Cardiac muscle cell (in vitro differentiated cells and primary cell): ENCODE data around the gene TEX36. TPM values are rescaled to one million over a fixed set of nuclear protein-coding genes. Genes with fewer than 3 reads are reported as not detected.

ENCODE experiments used
- DNase-seq, 2 donors: peaks; one replicate each; pipeline versions ENCODE4 v3.0.0 to v3.0.0-alpha.2; 2010 to 2017; ENCODE audit warnings: low read depth in 1 of 2, low spot score in 1 of 2
- H3K27ac ChIP-seq: fragments of 200-600 bp; sonication (generic); 2 replicates; pipeline ENCODE4 v1.5.1; 2016
- H3K27me3 ChIP-seq: fragments of 200-600 bp; sonication (generic); 2 replicates; pipeline ENCODE4 v1.6.0; 2016; ENCODE audit warnings: control low read depth
- H3K36me3 ChIP-seq: fragments of 200-600 bp; sonication (generic); 2 replicates; pipeline ENCODE4 v1.5.1; 2016; ENCODE audit warnings: control low read depth
- H3K4me1 ChIP-seq: fragments of 200-600 bp; sonication (generic); 2 replicates; pipeline ENCODE4 v1.8.1; 2017; ENCODE audit warnings: low read depth, mild to moderate bottlenecking, mixed run types
- H3K4me3 ChIP-seq: fragments of 200-600 bp; sonication (generic); 2 replicates; pipeline ENCODE4 v1.5.1; 2016; ENCODE audit warnings: mild to moderate bottlenecking
- H3K9me3 ChIP-seq: fragments of 200-600 bp; sonication (generic); 2 replicates; pipeline ENCODE4 v1.5.1; 2017; ENCODE audit warnings: low read depth, mild to moderate bottlenecking, control low read depth
- polyA plus RNA-seq: library from polyadenylated mRNA; unstranded; fragments of >200 nt; fragmentation: Nextera tagmentation; extraction: Ambion mirVana; gene quantifications from 2 replicates; pipeline ENCODE4 v1.2.1, GENCODE V29; 2016
- total RNA-seq: library from RNA; depleted of rRNA; stranded (reverse); fragments of >200 nt; gene quantifications from 2 replicates; pipeline ENCODE4 v1.2.3, GENCODE V29; 2016
- TF ChIP-seq, protein P1 (sequence below): IDR thresholded peaks from 2 replicates; pipeline ENCODE4 v1.5.1; 2012; ENCODE audit warnings: low read depth, mild to moderate bottlenecking, low read length

The TEX36 gene, protein sequence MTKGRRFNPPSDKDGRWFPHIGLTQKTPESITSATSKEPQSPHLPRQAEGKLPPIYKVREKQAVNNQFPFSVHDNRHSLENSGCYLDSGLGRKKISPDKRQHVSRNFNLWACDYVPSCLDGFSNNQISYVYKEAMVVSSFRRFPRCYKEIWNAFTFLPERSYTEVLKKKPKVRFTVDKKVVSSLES
- total RNA-seq (not detected in 2 replicates), polyA plus RNA-seq (not detected in 2 replicates)

DNA sequence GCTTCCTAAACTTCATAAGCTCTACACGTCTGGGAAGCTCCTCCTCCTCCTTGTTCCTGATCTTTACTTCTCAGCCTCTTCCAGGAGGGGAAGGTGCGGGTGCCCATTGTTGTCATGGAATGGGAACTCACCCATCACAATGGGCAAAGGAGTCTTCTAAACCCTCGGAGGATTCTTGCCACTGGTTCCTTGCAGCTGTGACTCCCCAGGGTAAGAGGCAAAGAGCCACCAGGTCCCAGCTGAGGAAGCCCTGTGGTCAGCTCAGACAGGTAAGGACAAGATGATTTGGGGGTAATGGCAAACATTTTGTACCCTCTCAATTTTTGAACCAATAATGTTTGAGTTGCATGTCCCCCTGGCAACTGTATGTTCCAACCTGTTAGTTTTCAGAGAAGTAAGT, at the start of gene TEX36:
TSS of gene TEX36 (minus strand) at position 101 of the 400 bp plus-strand sequence. CDS start 174 bp downstream, outside the sequence.
- Histone ChIP-seq H3K9me3 (no peaks in the 10 kb centered on the region), H3K27ac (no peak within 1 kb of the TSS), H3K4me1 (no peaks in the 10 kb centered on the region), H3K27me3 (no peaks in the 10 kb centered on the region), H3K36me3 (no peaks in the 10 kb centered on the region), H3K4me3 (no peak within 1 kb of the TSS)
- TF ChIP-seq, protein P1, sequence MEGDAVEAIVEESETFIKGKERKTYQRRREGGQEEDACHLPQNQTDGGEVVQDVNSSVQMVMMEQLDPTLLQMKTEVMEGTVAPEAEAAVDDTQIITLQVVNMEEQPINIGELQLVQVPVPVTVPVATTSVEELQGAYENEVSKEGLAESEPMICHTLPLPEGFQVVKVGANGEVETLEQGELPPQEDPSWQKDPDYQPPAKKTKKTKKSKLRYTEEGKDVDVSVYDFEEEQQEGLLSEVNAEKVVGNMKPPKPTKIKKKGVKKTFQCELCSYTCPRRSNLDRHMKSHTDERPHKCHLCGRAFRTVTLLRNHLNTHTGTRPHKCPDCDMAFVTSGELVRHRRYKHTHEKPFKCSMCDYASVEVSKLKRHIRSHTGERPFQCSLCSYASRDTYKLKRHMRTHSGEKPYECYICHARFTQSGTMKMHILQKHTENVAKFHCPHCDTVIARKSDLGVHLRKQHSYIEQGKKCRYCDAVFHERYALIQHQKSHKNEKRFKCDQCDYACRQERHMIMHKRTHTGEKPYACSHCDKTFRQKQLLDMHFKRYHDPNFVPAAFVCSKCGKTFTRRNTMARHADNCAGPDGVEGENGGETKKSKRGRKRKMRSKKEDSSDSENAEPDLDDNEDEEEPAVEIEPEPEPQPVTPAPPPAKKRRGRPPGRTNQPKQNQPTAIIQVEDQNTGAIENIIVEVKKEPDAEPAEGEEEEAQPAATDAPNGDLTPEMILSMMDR: no peak
- no peak for DNase-seq

DNA sequence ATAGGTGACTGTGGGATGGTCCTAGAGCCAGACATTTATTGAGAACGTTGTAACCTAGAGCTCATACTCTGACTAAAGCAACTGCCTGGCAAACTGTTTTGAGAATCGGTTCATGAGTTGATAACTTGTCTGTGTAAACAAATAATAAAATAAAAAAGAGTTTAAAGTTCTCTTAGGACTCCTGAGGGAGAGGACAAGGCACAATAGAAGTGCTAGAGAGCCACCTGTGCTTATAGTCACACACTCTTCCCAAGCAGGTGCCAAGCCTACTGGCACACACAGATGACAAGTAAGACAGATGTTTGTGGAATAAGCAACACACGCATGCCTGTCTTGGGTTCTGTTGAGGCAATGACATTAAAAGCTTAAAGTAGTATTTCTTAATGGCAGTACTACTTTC, 44.5 kb upstream of the TEX36 start:
- H3K27ac ChIP-seq: no peak overlapping the region
- no peak overlapping the region for H3K4me3 ChIP-seq
- peaks cover 87% of the 10 kb centered on the region for H3K36me3 ChIP-seq
- no peak for DNase-seq
- TF ChIP-seq, protein P1: no peak
- no peaks in the 10 kb centered on the region for H3K9me3 ChIP-seq
- peaks cover 19% of the 10 kb centered on the region for H3K4me1 ChIP-seq
- no peaks in the 10 kb centered on the region for H3K27me3 ChIP-seq

DNA sequence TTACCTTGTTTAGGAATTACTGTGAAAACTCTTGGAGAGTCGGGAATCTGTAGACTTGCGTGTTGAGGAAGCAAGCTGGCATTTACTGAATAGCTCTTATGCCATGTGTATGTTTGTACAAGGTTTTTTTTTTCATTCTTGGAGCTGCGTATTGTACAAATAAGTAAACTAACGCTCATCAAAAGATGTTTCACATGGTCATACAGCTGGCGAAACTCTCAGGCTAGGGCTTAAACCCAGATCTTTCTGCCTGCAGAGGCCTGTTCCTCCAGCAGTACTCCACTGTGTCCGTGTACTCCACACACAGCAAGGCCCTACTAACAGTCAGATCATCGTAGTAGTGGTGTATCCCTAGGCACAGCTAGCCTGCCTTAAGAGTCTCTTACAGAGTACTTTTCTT, 44.0 kb upstream of the TEX36 start:
- Histone ChIP-seq H3K27me3 (no peaks in the 10 kb centered on the region), H3K4me3 (no peak overlapping the region), H3K9me3 (no peaks in the 10 kb centered on the region), H3K4me1 (peaks cover 14% of the 10 kb centered on the region), H3K36me3 (peaks cover 91% of the 10 kb centered on the region), H3K27ac (no peak overlapping the region)
- no peak for DNase-seq
- TF ChIP-seq, protein P1: no peak

DNA sequence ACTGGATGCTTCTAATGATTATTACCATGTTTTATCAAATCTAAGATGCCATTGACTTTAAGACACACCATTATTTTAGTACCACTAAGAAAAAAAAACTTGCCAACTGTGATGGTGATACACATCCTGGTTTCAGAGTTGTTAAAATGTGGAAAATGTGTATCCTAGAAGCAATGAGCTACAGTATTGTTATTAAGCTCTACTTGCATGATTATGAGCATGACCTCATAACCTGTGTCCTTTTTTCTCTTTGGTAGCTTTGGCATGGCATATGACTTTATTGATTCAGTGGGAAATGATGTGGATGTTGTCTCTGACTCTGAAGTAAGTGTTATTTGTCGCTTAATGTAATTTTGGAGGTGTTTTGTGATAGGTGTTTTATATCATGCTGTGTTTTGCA, 39.8 kb upstream of the TEX36 start:
- no peak overlapping the region for H3K27ac ChIP-seq
- no peaks in the 10 kb centered on the region for H3K27me3 ChIP-seq
- H3K36me3 ChIP-seq: peaks cover 62% of the 10 kb centered on the region
- TF ChIP-seq, protein P1: no peak
- no peak overlapping the region for H3K4me3 ChIP-seq
- no peak for DNase-seq
- peaks cover 6% of the 10 kb centered on the region for H3K4me1 ChIP-seq
- no peaks in the 10 kb centered on the region for H3K9me3 ChIP-seq

DNA sequence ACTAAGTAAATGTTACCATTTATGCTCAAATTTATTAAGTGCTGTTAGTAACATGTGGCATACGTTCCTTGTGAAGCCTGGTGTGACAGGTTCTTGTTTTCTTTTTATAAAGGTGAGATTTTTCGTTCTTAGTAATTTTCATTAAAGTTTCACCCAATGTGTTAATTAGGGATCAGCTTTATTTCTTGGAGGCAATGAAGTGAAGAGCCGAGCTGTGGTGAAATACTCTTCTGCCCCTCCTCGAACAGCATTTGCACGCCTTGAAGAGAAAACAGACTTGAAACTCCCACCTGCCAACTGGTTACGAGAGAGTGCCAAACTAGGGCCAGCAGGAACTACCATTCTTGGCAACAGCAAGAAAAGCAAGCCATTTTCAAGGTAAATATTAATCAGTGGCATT, 38.1 kb upstream of the TEX36 start:
- no peak for DNase-seq
- Histone ChIP-seq H3K27me3 (no peaks in the 10 kb centered on the region), H3K9me3 (no peaks in the 10 kb centered on the region), H3K4me3 (peak overlapping the region; percentile 85), H3K4me1 (peaks cover 6% of the 10 kb centered on the region), H3K27ac (no peak overlapping the region), H3K36me3 (peaks cover 45% of the 10 kb centered on the region)
- TF ChIP-seq, protein P1: no peak

DNA sequence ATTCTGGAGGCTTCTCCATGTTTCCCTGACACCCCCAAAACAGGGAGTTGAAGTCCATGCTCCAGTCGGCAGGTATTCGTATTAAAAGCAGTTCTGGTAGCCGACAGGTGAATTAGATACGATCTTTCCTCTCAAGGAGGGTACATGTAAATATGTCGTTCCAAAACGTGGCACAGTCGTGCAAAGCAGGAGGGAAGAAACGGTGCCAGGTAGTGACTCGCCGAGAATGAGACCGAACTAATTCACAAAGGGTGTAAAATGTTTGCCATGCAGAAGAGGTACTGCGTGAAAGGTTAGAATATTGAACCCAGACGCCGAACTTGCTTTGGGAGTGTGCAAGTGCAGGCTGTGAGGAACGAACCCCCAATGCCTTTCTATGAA, 37.0 kb upstream of the TEX36 start:
- Histone ChIP-seq H3K36me3 (peaks cover 34% of the 10 kb centered on the region), H3K27me3 (no peaks in the 10 kb centered on the region), H3K4me3 (peak overlapping the region; percentile 85), H3K9me3 (no peaks in the 10 kb centered on the region), H3K27ac (peak overlapping the region; percentile 74), H3K4me1 (peaks cover 6% of the 10 kb centered on the region)
- TF ChIP-seq, protein P1: no peak
- peak in 1 of 2 donors; percentile 7 for DNase-seq
